ENCODE data around the gene AQP1.

DNA sequence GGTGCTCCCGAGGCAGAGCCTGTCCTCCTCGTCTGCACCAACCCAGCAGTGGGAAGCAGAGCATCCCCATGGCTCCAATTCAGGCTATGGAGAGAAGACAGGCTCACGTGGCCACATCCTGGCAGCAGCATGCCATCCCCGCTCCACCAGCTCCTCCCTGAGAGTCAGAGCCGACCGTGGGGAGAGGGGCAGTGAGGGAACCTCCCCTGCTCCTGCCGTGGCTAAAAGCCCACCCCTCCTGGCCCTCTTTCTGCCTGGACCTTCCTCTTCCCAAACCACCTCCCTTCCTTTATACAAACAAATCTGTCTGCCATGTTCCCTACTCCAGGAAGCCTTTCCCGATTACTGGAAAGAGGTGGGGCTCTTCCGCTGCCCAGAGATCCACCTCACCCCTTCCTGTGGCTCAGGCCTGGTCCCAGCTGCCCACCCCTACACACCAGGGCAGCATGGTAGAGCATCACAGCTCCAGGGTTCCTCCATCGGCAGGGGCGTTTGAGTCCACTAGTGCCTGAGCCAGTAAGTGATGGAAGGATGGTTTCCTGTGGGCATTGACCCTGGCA, 10.8 kb upstream of the AQP1 start:
- TF ChIP-seq, protein P1, sequence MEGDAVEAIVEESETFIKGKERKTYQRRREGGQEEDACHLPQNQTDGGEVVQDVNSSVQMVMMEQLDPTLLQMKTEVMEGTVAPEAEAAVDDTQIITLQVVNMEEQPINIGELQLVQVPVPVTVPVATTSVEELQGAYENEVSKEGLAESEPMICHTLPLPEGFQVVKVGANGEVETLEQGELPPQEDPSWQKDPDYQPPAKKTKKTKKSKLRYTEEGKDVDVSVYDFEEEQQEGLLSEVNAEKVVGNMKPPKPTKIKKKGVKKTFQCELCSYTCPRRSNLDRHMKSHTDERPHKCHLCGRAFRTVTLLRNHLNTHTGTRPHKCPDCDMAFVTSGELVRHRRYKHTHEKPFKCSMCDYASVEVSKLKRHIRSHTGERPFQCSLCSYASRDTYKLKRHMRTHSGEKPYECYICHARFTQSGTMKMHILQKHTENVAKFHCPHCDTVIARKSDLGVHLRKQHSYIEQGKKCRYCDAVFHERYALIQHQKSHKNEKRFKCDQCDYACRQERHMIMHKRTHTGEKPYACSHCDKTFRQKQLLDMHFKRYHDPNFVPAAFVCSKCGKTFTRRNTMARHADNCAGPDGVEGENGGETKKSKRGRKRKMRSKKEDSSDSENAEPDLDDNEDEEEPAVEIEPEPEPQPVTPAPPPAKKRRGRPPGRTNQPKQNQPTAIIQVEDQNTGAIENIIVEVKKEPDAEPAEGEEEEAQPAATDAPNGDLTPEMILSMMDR (conservative IDR thresholded peaks at IDR 0.05 in 1 of 2, IDR thresholded peaks at IDR 0.05 in 1 of 2; ENCODE audit: extremely low read depth in 1 of 2, insufficient read depth in 1 of 2, low read depth in 1 of 2, low read length in 2 of 2), result no peak
- TF ChIP-seq EZH2 (IDR thresholded peaks at IDR 0.05; ENCODE audit: borderline replicate concordance, low read length), result no peak
